Mucosa of rectum (tissue), 2 donors: Measurements from ENCODE around the gene CDK14.

Experiments
- H3K27ac ChIP-seq, 2 donors: one replicate each; pipeline ENCODE4 v1.7.0; 2013; ENCODE audit warnings: inconsistent platforms in 2 of 2, low read depth in 2 of 2, low read length in 2 of 2
- H3K27me3 ChIP-seq, 2 donors: one replicate each; pipeline ENCODE4 v1.7.0; 2013; ENCODE audit warnings: low read length in 2 of 2; ENCODE audit not compliant: control insufficient read depth in 2 of 2, insufficient read depth in 2 of 2
- H3K36me3 ChIP-seq, 2 donors: one replicate each; pipeline ENCODE4 v1.7.0; 2013; ENCODE audit warnings: low read length in 2 of 2; ENCODE audit not compliant: control insufficient read depth in 2 of 2, insufficient read depth in 2 of 2
- H3K4me1 ChIP-seq, 2 donors: one replicate each; pipeline ENCODE4 v1.7.0; 2013; ENCODE audit warnings: low read length in 2 of 2, mild to moderate bottlenecking in 1 of 2; ENCODE audit not compliant: control insufficient read depth in 2 of 2, insufficient read depth in 2 of 2
- H3K4me3 ChIP-seq, 2 donors: one replicate each; pipeline ENCODE4 v1.7.0; 2013; ENCODE audit warnings: low read length in 2 of 2
- H3K9ac ChIP-seq, 2 donors: one replicate each; pipeline ENCODE4 v1.7.0; 2013; ENCODE audit warnings: low read length in 2 of 2, low read depth in 1 of 2, mild to moderate bottlenecking in 1 of 2
- H3K9me3 ChIP-seq, 2 donors: one replicate each; pipeline ENCODE4 v1.7.0; 2013; ENCODE audit warnings: low read length in 2 of 2; ENCODE audit not compliant: control insufficient read depth in 2 of 2
- donor health status: healthy.
- donor health status: Normal muscosa, but diverticular disease.

CDK14 gene

DNA sequence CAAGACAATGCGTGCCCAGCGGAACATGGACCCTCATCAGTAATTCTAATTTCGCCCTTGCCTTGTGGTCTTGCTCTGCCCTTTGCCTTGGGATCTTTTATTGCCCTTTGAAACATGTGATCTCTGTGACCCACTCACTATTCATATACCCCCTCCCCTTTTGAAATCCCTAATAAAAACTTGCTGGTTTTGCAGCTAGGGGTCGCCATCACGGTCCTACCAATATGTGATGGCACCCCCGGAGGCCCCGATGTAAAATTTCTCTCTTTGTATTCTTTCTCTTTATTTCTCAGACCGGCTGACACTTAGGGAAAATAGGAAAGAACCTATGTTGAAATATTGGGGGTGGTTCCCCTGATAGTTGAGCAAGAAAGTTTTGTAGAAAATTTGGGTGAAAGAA is 242.7 kb downstream of the CDK14 start:
- no peak overlapping the region for H3K27ac ChIP-seq
- no peaks in the 10 kb centered on the region for H3K36me3 ChIP-seq
- H3K4me3 ChIP-seq = no peak overlapping the region
- H3K9ac ChIP-seq = no peak overlapping the region
- no peaks in the 10 kb centered on the region for H3K9me3 ChIP-seq
- H3K27me3 ChIP-seq = no peaks in the 10 kb centered on the region
- no peaks in the 10 kb centered on the region for H3K4me1 ChIP-seq

DNA sequence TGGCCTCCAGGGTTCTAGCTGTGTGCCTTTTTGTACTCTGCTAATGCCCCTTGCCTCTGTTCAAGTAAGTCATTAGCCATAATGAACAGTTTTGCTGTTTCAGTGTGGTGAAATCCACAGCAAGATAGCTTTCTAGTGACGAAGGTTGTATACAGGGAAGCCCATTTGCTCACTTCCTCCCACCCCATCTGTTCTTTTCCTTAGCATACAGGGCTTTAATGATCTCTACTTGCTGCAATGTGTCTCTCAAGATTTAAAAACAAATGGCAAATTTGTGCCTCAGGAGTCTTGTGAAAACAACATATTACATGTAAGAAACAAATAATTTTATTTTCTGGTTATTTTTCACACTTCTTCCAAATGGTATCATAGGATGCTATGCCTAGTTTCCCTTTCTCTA is 243.2 kb downstream of the CDK14 start:
- Histone ChIP-seq H3K36me3 (no peaks in the 10 kb centered on the region), H3K4me3 (no peak overlapping the region), H3K27me3 (no peaks in the 10 kb centered on the region), H3K9ac (no peak overlapping the region), H3K4me1 (no peaks in the 10 kb centered on the region), H3K9me3 (no peaks in the 10 kb centered on the region), H3K27ac (no peak overlapping the region)

- H3K4me3 ChIP-seq = no peak overlapping the region
- H3K27me3 ChIP-seq = no peaks in the 10 kb centered on the region
- no peak overlapping the region for H3K27ac ChIP-seq
- H3K4me1 ChIP-seq = no peaks in the 10 kb centered on the region
- H3K36me3 ChIP-seq = no peaks in the 10 kb centered on the region
- H3K9ac ChIP-seq = no peak overlapping the region
- H3K9me3 ChIP-seq = no peaks in the 10 kb centered on the region
These were observed 243.7 kb downstream of the CDK14 start for GRCh38 chr7:90839727-90840291.

- Histone ChIP-seq H3K27me3 (no peaks in the 10 kb centered on the region), H3K4me3 (no peak overlapping the region), H3K9ac (no peak overlapping the region), H3K4me1 (no peaks in the 10 kb centered on the region), H3K27ac (no peak overlapping the region), H3K9me3 (no peaks in the 10 kb centered on the region), H3K36me3 (no peaks in the 10 kb centered on the region)
These were observed 245.8 kb downstream of the CDK14 start for GRCh38 chr7:90841759-90842429.

GRCh38 chr7:90842430-90842788 is 246.3 kb downstream of the CDK14 start:
- no peak overlapping the region for H3K27ac ChIP-seq
- H3K27me3 ChIP-seq = no peaks in the 10 kb centered on the region
- H3K36me3 ChIP-seq = no peaks in the 10 kb centered on the region
- H3K9ac ChIP-seq = no peak overlapping the region
- no peaks in the 10 kb centered on the region for H3K9me3 ChIP-seq
- no peaks in the 10 kb centered on the region for H3K4me1 ChIP-seq
- no peak overlapping the region for H3K4me3 ChIP-seq

DNA sequence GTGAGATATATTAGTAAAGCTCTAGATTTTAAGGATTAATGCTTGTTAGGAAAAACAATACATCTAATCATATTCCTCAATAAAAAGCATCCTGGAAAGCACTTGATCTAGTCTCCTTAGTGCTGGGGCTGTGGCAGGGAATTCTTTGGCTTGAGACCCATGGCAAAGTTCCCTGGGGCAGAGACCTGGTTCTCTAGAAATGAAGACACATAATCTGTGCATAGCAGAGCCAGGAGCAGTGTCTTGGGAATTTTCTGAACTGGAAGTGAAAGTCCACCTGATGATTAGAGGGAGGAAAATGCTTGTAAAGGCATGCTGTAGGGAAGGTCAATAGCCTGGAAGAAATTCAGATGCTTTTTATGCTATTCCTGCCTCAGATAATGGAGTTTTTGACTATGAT is 247.4 kb downstream of the CDK14 start:
- no peaks in the 10 kb centered on the region for H3K4me1 ChIP-seq
- no peak overlapping the region for H3K27ac ChIP-seq
- H3K27me3 ChIP-seq = no peaks in the 10 kb centered on the region
- no peak overlapping the region for H3K4me3 ChIP-seq
- H3K9me3 ChIP-seq = no peaks in the 10 kb centered on the region
- H3K36me3 ChIP-seq = no peaks in the 10 kb centered on the region
- no peak overlapping the region for H3K9ac ChIP-seq

- Histone ChIP-seq H3K27ac (no peak overlapping the region), H3K27me3 (no peaks in the 10 kb centered on the region), H3K4me3 (no peak overlapping the region), H3K9me3 (no peaks in the 10 kb centered on the region), H3K36me3 (no peaks in the 10 kb centered on the region), H3K4me1 (no peaks in the 10 kb centered on the region), H3K9ac (no peak overlapping the region)
These were observed 248.3 kb downstream of the CDK14 start for GRCh38 chr7:90844421-90844820.

- Histone ChIP-seq H3K4me1 (no peaks in the 10 kb centered on the region), H3K9ac (no peak overlapping the region), H3K9me3 (no peaks in the 10 kb centered on the region), H3K36me3 (no peaks in the 10 kb centered on the region), H3K4me3 (no peak overlapping the region), H3K27me3 (no peaks in the 10 kb centered on the region), H3K27ac (no peak overlapping the region)
These were observed 250.1 kb downstream of the CDK14 start for GRCh38 chr7:90846192-90846591.

GRCh38 chr7:90850066-90850465 is 253.9 kb downstream of the CDK14 start:
- Histone ChIP-seq H3K27me3 (no peaks in the 10 kb centered on the region), H3K9ac (no peak overlapping the region), H3K27ac (no peak overlapping the region), H3K36me3 (no peaks in the 10 kb centered on the region), H3K9me3 (no peaks in the 10 kb centered on the region), H3K4me1 (no peaks in the 10 kb centered on the region), H3K4me3 (no peak overlapping the region)

DNA sequence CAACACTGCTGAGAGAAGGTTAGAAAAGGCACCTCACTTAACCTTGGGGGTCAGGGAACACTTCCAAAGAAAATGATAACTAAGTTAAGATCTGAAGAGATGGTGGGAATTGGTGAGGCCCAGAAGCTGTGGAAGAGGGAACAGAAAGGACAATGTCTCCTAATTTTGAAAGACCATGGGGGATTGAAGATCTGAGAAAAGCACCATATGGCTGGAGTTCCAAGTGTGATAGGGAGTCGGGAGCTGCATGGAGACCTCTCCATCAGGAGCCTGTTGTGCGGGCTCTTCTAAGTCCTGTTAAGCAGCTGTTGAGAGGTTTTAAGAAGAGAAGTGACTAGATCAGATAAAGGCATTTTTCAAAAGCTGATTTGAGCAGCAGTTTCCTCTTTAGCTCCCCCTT is 254.3 kb downstream of the CDK14 start:
- Histone ChIP-seq H3K27me3 (no peaks in the 10 kb centered on the region), H3K36me3 (no peaks in the 10 kb centered on the region), H3K9ac (no peak overlapping the region), H3K27ac (no peak overlapping the region), H3K4me1 (no peaks in the 10 kb centered on the region), H3K4me3 (no peak overlapping the region), H3K9me3 (no peaks in the 10 kb centered on the region)
